HepG2 (cell line): ENCODE data around the gene NOSTRIN. TPM values are rescaled to one million over a fixed set of nuclear protein-coding genes. Genes with fewer than 3 reads are reported as not detected.

ENCODE experiments used
- ATAC-seq: fragments of 200-7000 bp; cut with Tn5 transposase; 3 replicates; pipeline ENCODE4 v1.9.1; 2020; ENCODE audit warnings: mild to moderate bottlenecking, moderate library complexity
- BruUV-seq: library from RNA; stranded (reverse); fragments of 400-500 nt; replicated peaks from 2 replicates; lab custom pipeline; 2021; lab: Mats Ljungman, UMichigan
- CTCF ChIA-PET: fragments of 300-600 bp; formaldehyde crosslinking; extraction: SDS; loops from one replicate; lab custom pipeline; 2021; ENCODE audit warnings: low total read pairs, inconsistent platforms, low intra/inter-chr PET ratio; lab: Yijun Ruan, JAX
- POLR2A ChIA-PET: fragments of 350-600 bp; sonication (Branson Sonifier 250); formaldehyde crosslinking; loops from one replicate; lab custom pipeline; 2020; ENCODE audit warnings: antibody characterized with exemption, inconsistent platforms; lab: Yijun Ruan, JAX
- DNase-seq: peaks from one replicate; pipeline ENCODE4 v3.0.0-alpha.2; 2015; ENCODE audit warnings: low spot score
- FAIRE-seq: peaks from 3 replicates; lab custom pipeline; 2011; peaks lifted over from hg19 to GRCh38; lab: Jason Lieb, UNC
- H2AFZ ChIP-seq: one replicate; pipeline ENCODE4 v1.6.1; 2011; ENCODE audit warnings: low read length, inconsistent platforms
- H3K27ac ChIP-seq: fragments of 300-600 bp; 3 replicates; pipeline ENCODE4 v1.8.0; 2011; ENCODE audit warnings: mixed run types, mild to moderate bottlenecking, mixed read lengths, low read length, inconsistent platforms; ENCODE audit not compliant: insufficient read depth; ENCODE audit errors: extremely low read length
- H3K27me3 ChIP-seq, 2 experiments: fragments of 200-600 bp in 1 of 2; 2 replicates in 1 of 2; 3 replicates in 1 of 2; pipeline versions ENCODE4 v1.6.0 to v1.8.0; 2011; ENCODE audit warnings: low read length in 2 of 2, mild to moderate bottlenecking in 2 of 2, moderate library complexity in 2 of 2, inconsistent platforms in 1 of 2; ENCODE audit not compliant: insufficient read depth in 2 of 2, control insufficient read depth in 1 of 2
- H3K36me3 ChIP-seq, 2 experiments: fragments of 200-600 bp in 1 of 2; replicated peaks in 1 of 2; 2 replicates in 1 of 2; 3 replicates in 1 of 2; pipeline versions ENCODE4 v1.5.1 to v1.8.0; 2011; ENCODE audit warnings: low read length in 2 of 2, inconsistent platforms in 1 of 2; ENCODE audit not compliant: insufficient read depth in 2 of 2, control insufficient read depth in 1 of 2
- H3K4me1 ChIP-seq: 2 replicates; pipeline ENCODE4 v1.5.1; 2012; ENCODE audit warnings: low read length, inconsistent platforms; ENCODE audit not compliant: insufficient read depth
- H3K4me2 ChIP-seq: 2 replicates; pipeline ENCODE4 v1.6.0; 2011; ENCODE audit warnings: low read depth, low read length, inconsistent platforms
- H3K4me3 ChIP-seq, 3 experiments: fragments of 200-600 bp in 1 of 3; sonication (generic), shearing (Covaris generic) in 1 of 3; replicated peaks in 1 of 3; 2 replicates each; pipeline ENCODE4 v1.5.1; 2011 to 2016; ENCODE audit warnings: low read length in 3 of 3, inconsistent platforms in 2 of 3, low read depth in 2 of 3, mild to moderate bottlenecking in 2 of 3, control low read depth in 1 of 3, mixed read lengths in 1 of 3; ENCODE audit not compliant: insufficient read depth in 1 of 3
- H3K79me2 ChIP-seq: one replicate; pipeline ENCODE4 v1.6.1; 2011; ENCODE audit warnings: low read length, inconsistent platforms; ENCODE audit not compliant: insufficient read depth
- H3K9ac ChIP-seq: 2 replicates; pipeline ENCODE4 v1.6.0; 2011; ENCODE audit warnings: mild to moderate bottlenecking, low read depth, low read length, inconsistent platforms; ENCODE audit not compliant: insufficient read depth
- H3K9me3 ChIP-seq: 2 replicates; pipeline ENCODE4 v1.5.1; 2012; ENCODE audit warnings: mild to moderate bottlenecking, low read length
- H4K20me1 ChIP-seq: 2 replicates; pipeline ENCODE4 v1.6.0; 2011; ENCODE audit warnings: inconsistent platforms, mild to moderate bottlenecking, low read length, moderate library complexity; ENCODE audit not compliant: insufficient read depth
- AHR ChIP-seq: IDR thresholded peaks from 2 replicates; pipeline ENCODE4 v1.6.1; 2018; ENCODE audit warnings: missing genetic modification reagents, missing compliant biosample characterization
- GLMP ChIP-seq: sonication (generic); formaldehyde crosslinking; IDR thresholded peaks from 2 replicates; pipeline ENCODE4 v1.9.0; 2021; ENCODE audit warnings: missing genetic modification reagents, mild to moderate bottlenecking, borderline replicate concordance
- GPN1 ChIP-seq: sonication (generic); formaldehyde crosslinking; IDR thresholded peaks from 2 replicates; pipeline ENCODE4 v1.5.1; 2020; ENCODE audit warnings: missing genetic modification reagents, borderline replicate concordance
- HNRNPLL ChIP-seq: fragments of 200-400 bp; formaldehyde crosslinking; IDR thresholded peaks from 2 replicates; pipeline ENCODE4 v1.6.1; 2017; ENCODE audit warnings: mild to moderate bottlenecking, low read depth, low read length; ENCODE audit not compliant: poor library complexity, severe bottlenecking
- NFIB ChIP-seq: sonication (generic); formaldehyde crosslinking; IDR thresholded peaks from 2 replicates; pipeline ENCODE4 v1.9.0; 2021; ENCODE audit warnings: missing genetic modification reagents, mild to moderate bottlenecking, borderline replicate concordance
- POLR2AphosphoS5 ChIP-seq: IDR thresholded peaks from 2 replicates; pipeline ENCODE4 v1.6.1; 2012; ENCODE audit warnings: low read depth, low read length
- ZBTB2 ChIP-seq: sonication (generic); formaldehyde crosslinking; IDR thresholded peaks from 2 replicates; pipeline ENCODE4 v1.8.0; 2022; ENCODE audit warnings: low read depth, missing genetic modification reagents
- ZEB1 ChIP-seq: IDR thresholded peaks from 2 replicates; pipeline ENCODE4 v1.6.1; 2012; ENCODE audit warnings: mild to moderate bottlenecking, low read depth, inconsistent platforms; ENCODE audit not compliant: insufficient replicate concordance
- ZFP36L1 ChIP-seq: sonication (generic); formaldehyde crosslinking; IDR thresholded peaks from 2 replicates; pipeline ENCODE4 v1.8.0; 2022; ENCODE audit warnings: mild to moderate bottlenecking, missing genetic modification reagents, moderate library complexity
- ZNF138 ChIP-seq: sonication (generic); formaldehyde crosslinking; IDR thresholded peaks from 2 replicates; pipeline ENCODE4 v1.5.0; 2020; ENCODE audit warnings: mild to moderate bottlenecking, low read depth, missing genetic modification reagents
- ZNF235 ChIP-seq: sonication (generic); formaldehyde crosslinking; IDR thresholded peaks from 2 replicates; pipeline ENCODE4 v1.8.1; 2023; ENCODE audit warnings: mild to moderate bottlenecking, missing genetic modification reagents, borderline replicate concordance
- ZNF547 ChIP-seq: sonication (generic); formaldehyde crosslinking; IDR thresholded peaks from 2 replicates; pipeline ENCODE4 v1.5.1; 2020; ENCODE audit warnings: mild to moderate bottlenecking, missing genetic modification reagents
- ZSCAN5A ChIP-seq: sonication (generic); formaldehyde crosslinking; IDR thresholded peaks from 2 replicates; pipeline ENCODE4 v1.8.0; 2022; ENCODE audit warnings: mild to moderate bottlenecking, missing genetic modification reagents, borderline replicate concordance
- WGBS: methylation state at CpG from one replicate; pipeline ENCODE4 v1.1.6; 2017; ENCODE audit warnings: low lambda C conversion rate; 5-methylcytosine and 5-hydroxymethylcytosine counted together
- in situ Hi-C: cut with HindIII; loops from 2 replicates; pipeline ENCODE4 v1.10.0; 2017; ENCODE audit warnings: low pct_unique_long_range_greater_than_20kb; ENCODE audit not compliant: extremely low pct_ligation_motif_present
- intact Hi-C: fragments of 100-400 bp; cut with micrococcal nuclease; formaldehyde crosslinking; loops from one replicate; pipeline ENCODE4 v1.10.0; 2022; ENCODE audit not compliant: unreplicated experiment
- polyA plus RNA-seq, 8 experiments: library from polyadenylated mRNA; depleted of rRNA in 3 of 8; stranded (reverse) in 7 of 8; unstranded in 1 of 8; fragments of >200 nt; fragmentation: Illumina TruSeq in 4 of 8; extraction: Trizol in 4 of 8; gene quantifications; 2 replicates each; pipeline versions ENCODE4 v1.2.1 to v1.2.3, GENCODE V29; 2011 to 2016; ENCODE audit warnings: low read depth in 4 of 8, missing spikeins in 1 of 8, mixed read lengths in 1 of 8; ENCODE audit not compliant: insufficient read depth in 1 of 8
- total RNA-seq, 5 experiments: library from RNA; depleted of rRNA; stranded (reverse); fragments of >200 nt; fragmentation: Illumina TruSeq; extraction: Trizol; gene quantifications; 2 replicates each; pipeline ENCODE4 v1.2.3, GENCODE V29; 2016; ENCODE audit warnings: low read depth in 1 of 5
- TF ChIP-seq, protein P1 (sequence below): sonication (generic); formaldehyde crosslinking; IDR thresholded peaks from 2 replicates; pipeline ENCODE4 v1.8.0; 2022; ENCODE audit warnings: mild to moderate bottlenecking, missing genetic modification reagents, moderate library complexity
- TF ChIP-seq, protein P2 (sequence below): sonication (generic); formaldehyde crosslinking; IDR thresholded peaks from 2 replicates; pipeline ENCODE4 v1.8.0; 2023; ENCODE audit warnings: mild to moderate bottlenecking, missing genetic modification reagents

The NOSTRIN gene
- total and polyA plus RNA-seq, 2 of the 13 experiments (the other 11 are each of a cell fraction or from before 2014, with no cell fraction given): 0.22 TPM

DNA sequence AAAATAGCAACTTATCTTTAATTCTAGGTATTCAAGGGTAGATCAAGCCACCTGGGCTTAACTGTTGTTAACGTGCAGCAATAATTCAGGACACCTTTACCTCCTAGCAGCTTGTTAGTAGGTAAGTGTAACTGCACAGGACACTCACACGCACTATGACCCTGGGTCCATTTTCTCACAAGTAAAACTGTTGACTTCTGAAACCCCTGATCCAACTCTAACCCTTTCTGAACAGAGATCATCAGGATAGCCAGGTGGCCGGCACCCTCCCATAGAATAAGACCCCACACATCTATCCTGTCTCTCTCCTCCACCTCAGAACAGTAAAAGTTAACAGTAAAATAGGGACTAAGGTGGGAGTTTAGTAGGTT, 87.2 kb downstream of the NOSTRIN start (continued):
- TF ChIP-seq, protein P1, sequence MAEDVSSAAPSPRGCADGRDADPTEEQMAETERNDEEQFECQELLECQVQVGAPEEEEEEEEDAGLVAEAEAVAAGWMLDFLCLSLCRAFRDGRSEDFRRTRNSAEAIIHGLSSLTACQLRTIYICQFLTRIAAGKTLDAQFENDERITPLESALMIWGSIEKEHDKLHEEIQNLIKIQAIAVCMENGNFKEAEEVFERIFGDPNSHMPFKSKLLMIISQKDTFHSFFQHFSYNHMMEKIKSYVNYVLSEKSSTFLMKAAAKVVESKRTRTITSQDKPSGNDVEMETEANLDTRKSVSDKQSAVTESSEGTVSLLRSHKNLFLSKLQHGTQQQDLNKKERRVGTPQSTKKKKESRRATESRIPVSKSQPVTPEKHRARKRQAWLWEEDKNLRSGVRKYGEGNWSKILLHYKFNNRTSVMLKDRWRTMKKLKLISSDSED: no peak
- TF ChIP-seq GLMP (CRISPR knock-in tag): no peak
- no peak for TF ChIP-seq ZBTB2

DNA sequence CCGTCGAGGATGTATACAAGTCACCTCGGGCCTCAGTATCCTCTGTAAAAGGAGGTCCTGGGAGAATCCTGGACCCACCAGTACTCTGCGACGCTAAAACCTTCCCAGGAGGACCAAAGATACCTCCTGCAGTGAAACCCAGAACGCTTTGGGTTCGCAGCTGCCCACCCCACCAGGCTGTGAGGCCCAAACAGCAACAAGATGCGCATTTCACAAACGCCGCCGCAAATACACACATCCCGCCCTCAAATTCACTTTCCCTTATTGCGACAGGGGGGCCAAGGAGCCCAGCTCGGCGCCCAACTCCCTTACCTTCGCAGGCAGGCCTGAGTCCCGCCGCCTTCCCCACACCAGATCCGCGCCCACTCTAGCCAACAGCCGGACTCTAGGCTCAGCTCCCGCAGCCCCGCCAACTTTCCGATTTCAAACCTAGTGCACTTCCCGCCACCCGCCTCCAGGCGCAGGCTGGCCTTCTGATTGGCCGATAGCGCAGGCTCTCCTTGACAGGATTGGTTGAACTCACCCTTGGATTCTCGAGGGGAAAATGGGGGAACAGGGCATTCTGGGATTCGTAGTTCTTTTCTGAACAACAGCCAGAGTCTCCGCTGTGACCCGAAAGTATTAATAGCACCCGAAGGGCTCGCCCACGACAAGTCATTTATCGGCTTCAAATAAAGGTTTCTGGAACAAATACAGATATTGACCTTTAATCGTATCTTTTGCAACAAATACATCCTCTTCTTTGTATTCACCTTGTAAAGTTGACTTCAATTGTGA, 87.8 kb downstream of the NOSTRIN start, which contains the start of gene SPC25:
Gene SPC25, minus strand, starts transcription at position 425 of the 777 bp plus-strand sequence. CDS start 911 bp downstream, outside the sequence.
- DNase-seq (peak; percentile 95), FAIRE-seq (peak; percentile 97), ATAC-seq (peak; percentile 100)
- peak within 1 kb of the TSS; percentile 72 for H3K4me2 ChIP-seq
- WGBS: under 1% methylated on average over 36 of the region's 38 CpGs
- ChIA-PET POLR2A (no interaction called here), CTCF (no interaction called here)
- no peaks in the 10 kb centered on the region; a peak in 1 of 5 replicates for H3K27me3 ChIP-seq
- no peaks in the 10 kb centered on the region for H3K9me3 ChIP-seq
- H3K9ac ChIP-seq: peak within 1 kb of the TSS; percentile 80
- H3K4me1 ChIP-seq: peaks cover 18% of the 10 kb centered on the region
- H3K27ac ChIP-seq: peak within 1 kb of the TSS; percentile 58
- H4K20me1 ChIP-seq: no peaks in the 10 kb centered on the region
- peak within 1 kb of the TSS; percentile 86 for H2AFZ ChIP-seq
- in situ Hi-C loops (no loop called here), intact Hi-C loops (no loop called here)
- H3K79me2 ChIP-seq: peaks cover 10% of the 10 kb centered on the region
- H3K4me3 ChIP-seq: peak within 1 kb of the TSS; percentile 83 to 93 (median 89)
- no TSS peak for BruUV-seq
- peaks cover 2 to 10% of the 10 kb centered on the region in 2 experiments; a peak in 4 of 5 replicates for H3K36me3 ChIP-seq
- TF ChIP-seq AHR (CRISPR knock-in tag) (peak; percentile 83; the same call in 1 of the 2 replicates), NFIB (CRISPR knock-in tag) (no peak), ZNF547 (CRISPR knock-in tag) (peak; percentile 92), ZEB1 (no peak), ZSCAN5A (CRISPR knock-in tag) (no peak), ZFP36L1 (CRISPR knock-in tag) (no peak), HNRNPLL (peak; percentile 64), ZNF138 (CRISPR knock-in tag) (no peak), POLR2AphosphoS5 (peak; percentile 69), GPN1 (CRISPR knock-in tag) (no peak), ZNF235 (CRISPR knock-in tag) (0 out of 2 replicates have a peak, but pooled peaks have one; percentile 14)
- TF ChIP-seq, protein P2, sequence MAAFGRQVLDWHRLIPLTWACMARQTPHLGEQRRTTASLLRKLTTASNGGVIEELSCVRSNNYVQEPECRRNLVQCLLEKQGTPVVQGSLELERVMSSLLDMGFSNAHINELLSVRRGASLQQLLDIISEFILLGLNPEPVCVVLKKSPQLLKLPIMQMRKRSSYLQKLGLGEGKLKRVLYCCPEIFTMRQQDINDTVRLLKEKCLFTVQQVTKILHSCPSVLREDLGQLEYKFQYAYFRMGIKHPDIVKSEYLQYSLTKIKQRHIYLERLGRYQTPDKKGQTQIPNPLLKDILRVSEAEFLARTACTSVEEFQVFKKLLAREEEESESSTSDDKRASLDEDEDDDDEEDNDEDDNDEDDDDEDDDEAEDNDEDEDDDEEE (CRISPR knock-in tag): no peak
